ENCODE data around the gene CLDN9.

CLDN9 gene

GRCh38 chr16:3014971-3015370 is 2.2 kb downstream of the CLDN9 start:
- H3K4me3 ChIP-seq (ENCODE audit: low read depth, low read length): no peak overlapping the region
- DNase-seq (ENCODE audit: low read depth): no peak
- no peak for TF ChIP-seq MYC (IDR thresholded peaks at IDR 0.05; ENCODE audit: low read depth, low read length)
- TF ChIP-seq POLR2A (IDR thresholded peaks at IDR 0.05; ENCODE audit: extremely low read depth, insufficient read length): no peak
- TF ChIP-seq, protein P1, sequence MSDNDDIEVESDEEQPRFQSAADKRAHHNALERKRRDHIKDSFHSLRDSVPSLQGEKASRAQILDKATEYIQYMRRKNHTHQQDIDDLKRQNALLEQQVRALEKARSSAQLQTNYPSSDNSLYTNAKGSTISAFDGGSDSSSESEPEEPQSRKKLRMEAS (IDR thresholded peaks at IDR 0.05; ENCODE audit: low read depth, low read length): no peak
- no peak for TF ChIP-seq CTCF (IDR thresholded peaks at IDR 0.05; ENCODE audit: low read depth, low read length)

- no peak for TF ChIP-seq POLR2A (IDR thresholded peaks at IDR 0.05; ENCODE audit: extremely low read depth, insufficient read length)
- no peak for TF ChIP-seq CTCF (IDR thresholded peaks at IDR 0.05; ENCODE audit: low read depth, low read length)
- no peak for TF ChIP-seq MYC (IDR thresholded peaks at IDR 0.05; ENCODE audit: low read depth, low read length)
- TF ChIP-seq, protein P1 (IDR thresholded peaks at IDR 0.05; ENCODE audit: low read depth, low read length): no peak
- DNase-seq (ENCODE audit: low read depth): no peak
- no peak overlapping the region for H3K4me3 ChIP-seq (ENCODE audit: low read depth, low read length)
Observed at GRCh38 chr16:3015865-3016521, 3.3 kb downstream of the CLDN9 start.

DNA sequence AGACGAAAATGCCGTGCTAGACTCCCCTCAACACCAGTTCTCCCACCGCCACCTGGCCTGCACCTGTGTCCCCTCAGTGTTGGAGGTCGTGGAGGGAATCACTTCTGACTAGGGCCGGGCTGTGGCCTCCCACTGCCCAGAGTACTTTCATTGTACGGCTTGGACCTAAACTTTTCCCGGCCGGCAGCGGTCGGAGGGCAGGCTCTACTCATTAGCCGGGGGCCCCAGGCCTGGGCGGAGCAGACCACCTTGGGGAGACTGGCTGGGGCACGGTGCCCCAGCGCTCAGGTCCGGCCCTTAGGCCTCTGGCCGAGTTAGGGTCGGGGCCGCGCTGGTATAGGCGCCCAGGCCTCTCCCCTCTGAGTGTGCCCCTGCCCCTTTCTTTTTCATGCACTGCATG is 4.6 kb downstream of the CLDN9 start:
- DNase-seq (ENCODE audit: low read depth): no peak
- TF ChIP-seq POLR2A (IDR thresholded peaks at IDR 0.05; ENCODE audit: extremely low read depth, insufficient read length) (no peak), MYC (IDR thresholded peaks at IDR 0.05; ENCODE audit: low read depth, low read length) (no peak), CTCF (IDR thresholded peaks at IDR 0.05; ENCODE audit: low read depth, low read length) (no peak)
- TF ChIP-seq, protein P1 (IDR thresholded peaks at IDR 0.05; ENCODE audit: low read depth, low read length): no peak
- no peak overlapping the region for H3K4me3 ChIP-seq (ENCODE audit: low read depth, low read length)

GRCh38 chr16:3017794-3018506 is 5.2 kb downstream of the CLDN9 start, which contains the start of gene CLDN6:
CLDN6 (minus strand) TSS chr16:3018183; CDS start chr16:3016021, 2,162 bp downstream.
- TF ChIP-seq, protein P1 (IDR thresholded peaks at IDR 0.05; ENCODE audit: low read depth, low read length): no peak
- TF ChIP-seq POLR2A (IDR thresholded peaks at IDR 0.05; ENCODE audit: extremely low read depth, insufficient read length): no peak
- no peak for TF ChIP-seq CTCF (IDR thresholded peaks at IDR 0.05; ENCODE audit: low read depth, low read length)
- TF ChIP-seq MYC (IDR thresholded peaks at IDR 0.05; ENCODE audit: low read depth, low read length): no peak

DNA sequence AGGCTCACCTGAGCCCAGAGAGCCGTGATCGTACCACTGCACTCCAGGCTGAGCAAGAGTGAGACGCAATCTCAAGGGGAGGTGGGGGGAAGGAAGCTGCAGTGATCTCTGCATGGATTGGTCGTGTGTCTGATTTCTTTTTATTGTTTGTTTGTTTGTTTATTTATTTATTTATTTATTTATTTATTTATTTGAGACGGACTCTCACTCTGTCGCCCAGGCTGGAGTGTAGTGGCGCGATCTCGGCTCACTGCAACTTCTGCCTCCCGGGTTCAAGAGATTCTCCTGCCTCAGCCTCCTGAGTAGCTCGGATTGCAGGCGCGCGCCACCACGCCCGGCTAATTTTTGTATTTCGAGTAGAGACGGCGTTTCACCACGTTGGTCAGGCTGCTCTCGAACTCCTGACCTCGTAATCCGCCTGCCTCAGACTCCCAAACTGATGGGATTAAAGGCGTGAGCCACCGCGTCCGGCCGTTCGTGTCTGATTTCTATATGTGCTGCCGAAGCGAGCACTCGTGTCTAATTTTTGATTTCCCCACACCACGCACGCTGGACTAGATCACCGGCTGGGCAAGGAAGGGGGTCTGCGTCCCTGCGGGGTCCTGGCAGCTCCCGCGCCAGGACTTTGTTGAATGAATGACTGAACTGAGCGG is 7.0 kb downstream of the CLDN9 start:
- no peak for DNase-seq (ENCODE audit: low read depth)
- TF ChIP-seq, protein P1 (IDR thresholded peaks at IDR 0.05; ENCODE audit: low read depth, low read length): no peak
- no peak for TF ChIP-seq POLR2A (IDR thresholded peaks at IDR 0.05; ENCODE audit: extremely low read depth, insufficient read length)
- no peak for TF ChIP-seq MYC (IDR thresholded peaks at IDR 0.05; ENCODE audit: low read depth, low read length)
- no peak for TF ChIP-seq CTCF (IDR thresholded peaks at IDR 0.05; ENCODE audit: low read depth, low read length)
- H3K4me3 ChIP-seq (ENCODE audit: low read depth, low read length): peak overlapping the region; percentile 40

More at GRCh38 chr16:3017794-3018506, 5.2 kb downstream of the CLDN9 start, which contains the start of gene CLDN6:
- DNase-seq (ENCODE audit: low read depth): no peak
- no peak within 1 kb of the TSS for H3K4me3 ChIP-seq (ENCODE audit: low read depth, low read length)
